22Rv1 (cell line): ENCODE data around the gene GALP.
"Not testable (repeated sequence)": the region's sequence is repeated elsewhere in the genome, so short reads cannot be mapped to it uniquely, and the experiment has no call there.

Source experiments
- H3K27ac ChIP-seq: fragments of 450-650 bp; 2 replicates; pipeline ENCODE4 v1.5.1; 2017
- ZFX ChIP-seq: fragments of 450-650 bp; IDR thresholded peaks from 2 replicates; pipeline ENCODE4 v1.6.1; 2017; ENCODE audit warnings: antibody characterized with exemption, borderline replicate concordance
- TF ChIP-seq, protein P1 (sequence below): fragments of 450-650 bp; IDR thresholded peaks from 2 replicates; pipeline ENCODE4 v1.5.1; 2017; ENCODE audit warnings: mild to moderate bottlenecking

GALP gene

DNA sequence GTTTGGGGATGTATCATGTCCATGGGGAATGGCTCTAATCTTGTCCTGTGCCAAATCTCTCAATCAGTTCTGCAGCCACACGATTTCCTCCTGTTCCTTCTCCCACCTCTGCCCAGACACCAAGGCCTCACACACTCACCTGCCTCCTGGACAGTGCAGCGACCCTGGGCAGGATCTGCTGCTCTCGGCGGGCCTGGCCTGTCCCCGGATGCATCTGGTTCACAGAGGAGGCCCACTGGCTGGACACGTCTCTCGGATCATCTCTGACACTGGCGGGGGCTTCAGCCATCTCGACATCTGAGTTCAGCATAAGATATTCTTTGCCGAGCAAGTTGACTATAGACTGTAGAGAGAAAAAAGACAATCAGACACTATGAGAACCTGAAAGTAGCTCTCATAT, 15.9 kb downstream of the GALP start:
- no peak overlapping the region for H3K27ac ChIP-seq
- TF ChIP-seq, protein P1, sequence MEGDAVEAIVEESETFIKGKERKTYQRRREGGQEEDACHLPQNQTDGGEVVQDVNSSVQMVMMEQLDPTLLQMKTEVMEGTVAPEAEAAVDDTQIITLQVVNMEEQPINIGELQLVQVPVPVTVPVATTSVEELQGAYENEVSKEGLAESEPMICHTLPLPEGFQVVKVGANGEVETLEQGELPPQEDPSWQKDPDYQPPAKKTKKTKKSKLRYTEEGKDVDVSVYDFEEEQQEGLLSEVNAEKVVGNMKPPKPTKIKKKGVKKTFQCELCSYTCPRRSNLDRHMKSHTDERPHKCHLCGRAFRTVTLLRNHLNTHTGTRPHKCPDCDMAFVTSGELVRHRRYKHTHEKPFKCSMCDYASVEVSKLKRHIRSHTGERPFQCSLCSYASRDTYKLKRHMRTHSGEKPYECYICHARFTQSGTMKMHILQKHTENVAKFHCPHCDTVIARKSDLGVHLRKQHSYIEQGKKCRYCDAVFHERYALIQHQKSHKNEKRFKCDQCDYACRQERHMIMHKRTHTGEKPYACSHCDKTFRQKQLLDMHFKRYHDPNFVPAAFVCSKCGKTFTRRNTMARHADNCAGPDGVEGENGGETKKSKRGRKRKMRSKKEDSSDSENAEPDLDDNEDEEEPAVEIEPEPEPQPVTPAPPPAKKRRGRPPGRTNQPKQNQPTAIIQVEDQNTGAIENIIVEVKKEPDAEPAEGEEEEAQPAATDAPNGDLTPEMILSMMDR = no peak
- TF ChIP-seq ZFX = no peak

GRCh38 chr19:56193981-56194640, 18.3 kb downstream of the GALP start:
- no peak overlapping the region for H3K27ac ChIP-seq
- no peak for TF ChIP-seq ZFX
- TF ChIP-seq, protein P1 = no peak

- H3K27ac ChIP-seq = not testable (repeated sequence)
Measured at GRCh38 chr19:56197646-56198045, 21.8 kb downstream of the GALP start, which contains the start of gene ZSCAN5B. Gene ZSCAN5B, minus strand, starts transcription at chr19:56197783. Its CDS starts 4,731 bp downstream, at chr19:56193052.

DNA sequence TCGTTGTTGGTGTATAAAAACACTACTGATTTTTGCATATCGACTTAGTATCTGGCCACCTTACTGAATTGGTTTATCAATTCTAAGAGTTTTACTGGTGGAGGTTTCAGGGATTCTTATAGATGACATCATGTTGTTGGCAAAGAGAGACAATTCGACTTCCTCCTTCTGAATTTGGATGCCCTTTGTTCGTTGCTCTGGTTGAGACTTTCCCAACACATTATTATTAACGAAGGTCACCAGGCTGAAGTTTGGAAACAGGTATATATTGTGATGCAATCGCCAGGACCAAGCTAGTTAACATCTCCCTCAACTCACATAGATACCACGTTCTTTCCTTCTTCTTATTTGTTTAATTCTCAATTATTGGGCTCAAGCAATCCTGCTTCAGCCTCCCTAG, 23.9 kb downstream of the GALP start:
- H3K27ac ChIP-seq = no peak overlapping the region
- TF ChIP-seq ZFX = no peak
- TF ChIP-seq, protein P1 = no peak

- TF ChIP-seq, protein P1 = no peak
- TF ChIP-seq ZFX = no peak
- no peak within 1 kb of the TSS for H3K27ac ChIP-seq
Measured at GRCh38 chr19:56201973-56202372, 26.2 kb downstream of the GALP start, which contains the start of gene ZSCAN5C. Gene ZSCAN5C, plus strand, starts transcription at chr19:56202273. Its CDS starts 3,641 bp downstream, at chr19:56205914.

- H3K27ac ChIP-seq = not testable (repeated sequence)
Measured at GRCh38 chr19:56207581-56207980, 31.8 kb downstream of the GALP start.

GRCh38 chr19:56209091-56209490, 33.3 kb downstream of the GALP start:
- TF ChIP-seq ZFX = no peak
- TF ChIP-seq, protein P1 = no peak
- H3K27ac ChIP-seq = no peak overlapping the region

DNA sequence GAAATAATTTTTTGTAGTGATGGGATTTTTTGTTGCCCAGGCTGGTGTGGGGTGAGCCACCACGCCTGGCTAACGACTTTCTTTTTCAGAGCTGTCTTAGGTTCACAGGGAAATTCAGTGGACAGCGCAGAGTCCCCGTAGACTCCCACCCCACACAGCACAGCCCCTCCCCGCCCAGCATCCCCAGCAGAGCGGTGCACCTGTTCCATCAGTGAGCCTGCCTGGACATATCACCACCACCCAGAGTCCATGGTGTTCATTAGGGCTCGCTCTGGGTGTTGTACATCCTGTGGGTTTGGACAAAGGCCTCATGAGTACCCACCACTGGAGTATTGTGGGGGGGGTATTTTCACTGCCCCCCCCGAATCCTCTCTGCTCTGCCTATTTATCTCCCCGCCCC, 34.2 kb downstream of the GALP start:
- H3K27ac ChIP-seq = not testable (repeated sequence)

DNA sequence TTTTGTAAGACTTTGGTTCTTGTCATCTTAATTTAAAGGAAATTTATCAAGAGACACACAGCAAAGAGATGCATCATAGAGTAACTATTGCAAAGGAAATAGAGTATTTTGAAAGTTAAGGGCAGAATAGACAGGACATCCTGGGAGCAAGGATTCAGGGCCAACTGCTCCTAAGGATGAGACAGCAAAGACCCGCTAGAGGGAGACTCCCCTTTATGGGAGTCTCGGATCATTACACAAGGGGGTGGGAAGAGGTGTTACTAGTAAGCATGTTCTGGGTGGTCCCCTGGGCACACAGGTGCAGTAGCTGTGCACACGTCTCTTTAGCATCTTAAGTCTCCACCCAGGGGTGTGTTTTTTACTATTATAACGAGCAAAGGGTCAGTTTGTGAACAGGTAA, 35.9 kb downstream of the GALP start:
- TF ChIP-seq, protein P1 = no peak
- no peak for TF ChIP-seq ZFX
- no peak overlapping the region for H3K27ac ChIP-seq
